ENCODE measurements around the gene MAPK9. TPM values are rescaled to one million over a fixed set of nuclear protein-coding genes. Genes with fewer than 3 reads are reported as not detected.

Gene MAPK9
- total and polyA plus RNA-seq, 10 donors = 8.9 to 38.5 (median 33.2) TPM

- DNase-seq = peak; percentile 71
- TF ChIP-seq POLR2AphosphoS5 (IDR thresholded peaks at IDR 0.05) = no peak
- TF ChIP-seq POLR2A (IDR thresholded peaks at IDR 0.05) = no peak
- Histone ChIP-seq H3K4me1 (peaks cover 0 to 4% (median 0%) of the 10 kb centered on the region in 6 donors), H3K4me3 (no peak overlapping the region), H3K27me3 (replicated peaks in 1 of 7) (peaks cover 0 to 18% (median 0%) of the 10 kb centered on the region in 7 donors), H3K36me3 (no peaks in the 10 kb centered on the region), H3K27ac (no peak overlapping the region), H3K9me3 (no peaks in the 10 kb centered on the region)
- intact Hi-C loops (cut with DNase I; ENCODE audit: low total_unique reads) = no loop called here
- WGBS, 5 donors = 78 to 88% (median 85%) methylated on average over 7 to 14 of the region's 14 CpGs
Observed at GRCh38 chr5:180197016-180197702, 94.7 kb downstream of the MAPK9 start.

- Histone ChIP-seq H3K9me3 (no peaks in the 10 kb centered on the region), H3K4me1 (peaks cover 0 to 4% (median 0%) of the 10 kb centered on the region in 6 donors), H3K27me3 (replicated peaks in 1 of 7) (peaks cover 0 to 18% (median 0%) of the 10 kb centered on the region in 7 donors), H3K36me3 (no peaks in the 10 kb centered on the region), H3K4me3 (no peak overlapping the region), H3K27ac (no peak overlapping the region)
- 80 to 93% (median 85%) methylated on average over 27 to 34 of the region's 34 CpGs for WGBS, 5 donors
- intact Hi-C loops (cut with DNase I; ENCODE audit: low total_unique reads) = no loop called here
- peak; percentile 59 for DNase-seq
- peak in 2 of 3 donors; percentile 15 to 17 for TF ChIP-seq POLR2AphosphoS5 (IDR thresholded peaks at IDR 0.05)
- no peak for TF ChIP-seq CTCF (IDR thresholded peaks at IDR 0.05 in 8 of 11, conservative IDR thresholded peaks at IDR 0.05 in 3 of 11)
Observed at GRCh38 chr5:180194410-180195345, 97.2 kb downstream of the MAPK9 start.

- no peak overlapping the region for H3K27ac ChIP-seq
- no peak for TF ChIP-seq POLR2AphosphoS5 (IDR thresholded peaks at IDR 0.05)
- no peak for TF ChIP-seq POLR2A (IDR thresholded peaks at IDR 0.05)
- no peak for TF ChIP-seq CTCF (IDR thresholded peaks at IDR 0.05 in 8 of 11, conservative IDR thresholded peaks at IDR 0.05 in 3 of 11)
- no peaks in the 10 kb centered on the region for H3K9me3 ChIP-seq
- DNase-seq = peak; percentile 63
- intact Hi-C loops (cut with DNase I; ENCODE audit: low total_unique reads) = no loop called here
- H3K36me3 ChIP-seq = no peaks in the 10 kb centered on the region
- H3K4me3 ChIP-seq = no peak overlapping the region
- H3K27me3 ChIP-seq (replicated peaks in 1 of 7) = peaks cover 0 to 16% (median 0%) of the 10 kb centered on the region in 7 donors
- peaks cover 0 to 1% (median 0%) of the 10 kb centered on the region in 6 donors for H3K4me1 ChIP-seq
- 93 to 97% (median 95%) methylated on average over 24 of the region's 24 CpGs for WGBS, 5 donors
Observed at GRCh38 chr5:180193749-180194375, 98.0 kb downstream of the MAPK9 start.

- DNase-seq = no peak
- no peaks in the 10 kb centered on the region for H3K4me1 ChIP-seq
- TF ChIP-seq POLR2A (IDR thresholded peaks at IDR 0.05) (no peak), POLR2AphosphoS5 (IDR thresholded peaks at IDR 0.05) (no peak), CTCF (IDR thresholded peaks at IDR 0.05 in 8 of 11, conservative IDR thresholded peaks at IDR 0.05 in 3 of 11) (no peak)
- peaks cover 0 to 14% (median 11%) of the 10 kb centered on the region in 8 donors for H3K9me3 ChIP-seq
- H3K36me3 ChIP-seq = no peaks in the 10 kb centered on the region
- WGBS, 5 donors = 53 to 63% (median 57%) methylated on average over 6 of the region's 6 CpGs
- intact Hi-C loops (cut with DNase I; ENCODE audit: low total_unique reads) = no loop called here
- peaks cover 0 to under 1% (median 0%) of the 10 kb centered on the region in 7 donors for H3K27me3 ChIP-seq (replicated peaks in 1 of 7)
- H3K4me3 ChIP-seq = no peak overlapping the region
- no peak overlapping the region for H3K27ac ChIP-seq
Observed at GRCh38 chr5:180191716-180192115, 100.2 kb downstream of the MAPK9 start.

Data from spleen (tissue), 11 donors.